Kidney capillary endothelial cell (primary cell): ENCODE data around the gene MBD3L3.
"Not testable (repeated sequence)": the region's sequence is repeated elsewhere in the genome, so short reads cannot be mapped to it uniquely, and the experiment has no call there.

ENCODE experiments used
- DNase-seq: peaks from one replicate; pipeline ENCODE4 v3.0.0-alpha.2; 2018; ENCODE audit warnings: low spot score

MBD3L3 gene

DNA sequence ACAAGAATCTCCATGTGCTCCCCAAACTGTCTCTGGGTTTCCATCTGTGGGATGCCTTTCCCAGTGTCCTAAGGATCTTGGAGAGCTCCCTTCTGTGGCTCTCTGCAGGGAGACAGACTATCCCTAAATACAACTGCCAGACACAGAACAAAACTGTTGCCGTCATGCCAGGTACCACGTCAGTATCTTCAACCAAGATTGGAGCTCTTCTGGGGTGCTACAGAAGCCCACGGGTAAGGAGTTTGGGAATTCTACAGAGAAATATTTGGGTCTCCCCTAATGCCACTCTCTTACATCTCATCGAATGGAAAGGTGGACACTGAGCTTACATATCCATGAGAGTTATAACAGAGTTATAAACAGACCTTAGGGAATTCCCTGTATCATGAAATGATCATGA is 4.9 kb upstream of the MBD3L3 start:
- no peak for DNase-seq

DNA sequence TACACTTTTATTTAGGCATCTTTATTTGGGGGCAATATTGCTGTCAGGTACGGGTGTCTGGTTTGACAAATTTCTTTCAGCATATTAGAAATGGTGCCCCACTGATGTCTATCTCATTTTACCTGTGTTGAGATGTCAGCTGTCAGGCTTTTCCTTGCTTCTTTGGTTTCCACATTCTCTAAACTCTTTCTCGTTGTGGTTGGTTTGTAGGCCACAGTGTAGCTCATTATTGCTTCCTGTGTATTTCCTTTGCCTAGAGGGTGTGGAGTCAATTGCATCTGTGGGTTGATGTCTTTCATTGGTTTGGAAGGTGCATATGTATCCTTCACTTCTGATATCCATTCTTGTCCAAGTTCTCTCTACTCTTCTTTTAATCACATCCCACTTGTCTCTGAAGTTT is 1.5 kb upstream of the MBD3L3 start:
- DNase-seq = not testable (repeated sequence)

DNA sequence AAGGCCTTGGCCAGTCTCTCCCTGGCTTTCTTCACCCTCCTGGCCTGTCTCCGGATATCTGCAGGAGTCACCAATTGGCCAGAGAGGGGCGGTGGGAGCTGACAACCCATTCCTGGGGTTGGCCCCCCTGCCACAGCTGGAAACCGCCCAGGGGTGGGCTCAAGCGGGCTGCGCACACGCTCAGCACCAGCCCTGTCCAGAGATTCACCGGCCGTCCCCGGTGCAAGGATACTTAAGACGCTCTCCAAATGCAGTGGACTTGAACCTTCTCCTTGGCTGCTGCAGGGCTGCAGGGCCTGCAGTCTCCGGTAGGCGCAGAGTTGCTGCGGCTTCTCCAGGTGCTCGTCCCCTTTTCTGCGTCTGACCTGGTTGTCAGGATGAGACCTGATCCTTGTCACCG is 2.1 kb downstream of the MBD3L3 start:
- DNase-seq = not testable (repeated sequence)

DNA sequence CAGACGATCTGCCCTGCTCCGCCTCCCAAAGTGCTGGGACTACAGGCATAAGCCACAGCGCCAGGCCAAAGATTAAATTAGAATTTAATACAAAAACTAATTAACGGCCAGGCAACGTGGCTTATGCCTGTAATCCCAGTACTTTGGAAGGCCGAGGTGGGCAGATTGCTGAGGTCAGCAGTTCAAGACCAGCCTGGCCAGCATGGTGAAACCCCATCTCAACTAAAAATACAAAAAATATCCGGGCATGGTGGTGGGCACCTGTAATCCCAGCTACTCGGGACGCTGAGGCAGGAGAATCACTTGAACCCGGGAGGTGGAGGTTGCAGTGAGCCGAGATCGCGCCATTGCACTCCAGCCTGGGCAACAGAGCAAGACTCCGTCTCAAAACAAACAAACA is 2.8 kb downstream of the MBD3L3 start:
- DNase-seq = not testable (repeated sequence)

DNA sequence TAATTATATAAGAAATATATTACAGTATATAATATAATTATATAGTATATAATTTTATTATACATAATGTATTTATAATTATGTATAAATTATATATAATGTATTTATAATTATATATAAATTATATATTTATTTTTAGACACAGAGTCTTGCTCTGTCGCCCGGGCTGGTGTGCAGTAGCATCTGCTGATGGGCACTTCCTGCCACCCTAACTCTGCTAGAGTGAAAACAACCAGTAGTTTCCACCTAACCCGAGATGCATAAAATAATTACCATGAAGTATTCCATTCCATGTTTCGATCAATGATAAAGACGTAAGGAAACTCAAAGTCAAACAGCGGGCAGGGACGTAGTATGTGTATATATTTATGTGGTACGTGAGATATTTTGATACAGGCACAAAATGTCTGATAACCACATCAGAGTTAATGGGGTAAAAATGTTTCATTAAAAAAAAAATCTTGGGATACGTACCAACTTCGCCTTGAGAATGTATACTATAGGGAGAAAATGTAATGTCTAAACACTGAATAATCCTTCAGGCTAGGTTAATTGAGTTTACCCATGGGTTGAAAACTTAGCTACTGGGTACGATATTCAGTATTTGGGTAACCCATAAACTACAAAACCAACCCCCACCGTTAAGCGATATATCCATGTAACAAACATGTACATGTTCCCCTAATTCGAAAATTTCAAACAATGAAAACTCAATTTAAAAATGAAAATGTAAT is 3.7 kb downstream of the MBD3L3 start:
- DNase-seq = not testable (repeated sequence)

DNA sequence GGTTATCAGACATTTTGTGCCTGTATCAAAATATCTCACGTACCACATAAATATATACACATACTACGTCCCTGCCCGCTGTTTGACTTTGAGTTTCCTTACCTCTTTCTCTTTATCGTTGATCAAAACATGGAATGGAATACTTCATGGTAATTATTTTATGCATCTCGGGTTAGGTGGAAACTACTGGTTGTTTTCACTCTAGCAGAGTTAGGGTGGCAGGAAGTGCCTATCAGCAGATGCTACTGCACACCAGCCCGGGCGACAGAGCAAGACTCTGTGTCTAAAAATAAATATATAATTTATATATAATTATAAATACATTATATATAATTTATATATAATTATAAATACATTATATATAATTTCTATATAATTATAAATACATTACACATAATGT is 5.6 kb downstream of the MBD3L3 start:
- not testable (repeated sequence) for DNase-seq

DNA sequence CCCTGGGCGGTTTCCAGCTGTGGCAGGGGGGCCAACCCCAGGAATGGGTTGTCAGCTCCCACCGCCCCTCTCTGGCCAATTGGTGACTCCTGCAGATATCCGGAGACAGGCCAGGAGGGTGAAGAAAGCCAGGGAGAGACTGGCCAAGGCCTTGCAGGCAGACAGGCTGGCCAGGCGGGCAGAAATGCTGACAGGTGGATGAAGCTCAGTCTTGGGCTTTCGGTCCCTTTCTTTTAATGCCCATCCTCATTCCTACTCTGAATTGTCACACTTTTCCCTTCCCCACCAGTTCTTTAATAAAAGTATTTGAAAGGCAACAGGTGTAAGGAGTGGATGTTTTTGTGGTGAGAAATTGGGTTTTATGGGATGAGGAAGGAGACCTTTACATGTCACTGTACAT is 7.1 kb downstream of the MBD3L3 start:
- not testable (repeated sequence) for DNase-seq

DNA sequence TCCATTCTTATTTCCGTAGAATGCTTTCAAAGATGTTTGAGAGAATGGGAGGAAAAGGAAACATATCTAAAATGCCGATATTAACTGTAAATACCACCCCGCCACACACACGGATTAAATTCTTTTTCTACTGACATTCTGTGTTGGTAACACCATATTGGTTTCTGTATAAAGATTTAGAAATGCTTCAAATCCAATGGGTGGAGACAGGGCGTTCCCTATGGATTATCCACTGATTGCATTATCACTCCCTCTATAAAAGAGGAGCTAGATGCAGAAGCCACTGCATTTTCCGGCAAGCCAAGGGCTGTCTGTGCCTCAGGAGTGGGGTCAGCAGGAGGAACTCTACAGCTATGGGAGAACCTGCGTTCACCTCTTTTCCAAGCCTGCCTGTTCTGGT is 9.5 kb downstream of the MBD3L3 start, which contains the start of gene MBD3L2:
TSS of gene MBD3L2 (plus strand) at position 301 of the 400 bp plus-strand sequence. CDS start at position 354, 53 bp downstream.
- DNase-seq = not testable (repeated sequence)

DNA sequence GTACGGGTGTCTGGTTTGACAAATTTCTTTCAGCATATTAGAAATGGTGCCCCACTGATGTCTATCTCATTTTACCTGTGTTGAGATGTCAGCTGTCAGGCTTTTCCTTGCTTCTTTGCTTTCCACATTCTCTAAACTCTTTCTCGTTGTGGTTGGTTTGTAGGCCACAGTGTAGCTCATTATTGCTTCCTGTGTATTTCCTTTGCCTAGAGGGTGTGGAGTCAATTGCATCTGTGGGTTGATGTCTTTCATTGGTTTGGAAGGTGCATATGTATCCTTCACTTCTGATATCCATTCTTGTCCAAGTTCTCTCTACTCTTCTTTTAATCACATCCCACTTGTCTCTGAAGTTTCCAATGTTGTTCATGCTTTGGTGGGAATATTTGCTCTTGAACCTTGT is 16.9 kb downstream of the MBD3L3 start:
- not testable (repeated sequence) for DNase-seq

DNA sequence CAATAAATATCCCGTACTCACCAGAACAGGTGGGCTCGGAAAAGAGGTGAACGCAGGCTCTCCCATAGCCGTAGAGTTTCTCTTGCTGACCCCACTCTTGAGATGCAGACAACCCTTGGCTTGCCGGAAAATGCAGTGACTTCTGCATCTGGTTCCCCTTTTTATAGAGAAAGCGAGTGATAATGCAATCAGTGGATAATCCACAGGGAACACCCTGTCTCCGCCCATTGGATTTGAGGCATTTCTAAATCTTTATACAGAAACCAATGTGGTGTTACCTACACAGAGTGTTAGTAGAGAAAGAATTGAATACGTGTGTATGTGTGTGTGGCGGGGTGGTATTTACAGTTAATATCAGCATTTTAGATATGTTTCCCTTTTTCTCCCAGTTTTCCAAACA is 18.4 kb downstream of the MBD3L3 start, which contains the start of gene MBD3L4:
TSS of gene MBD3L4 (minus strand) at position 101 of the 400 bp plus-strand sequence. CDS start at position 66, 35 bp downstream.
- not testable (repeated sequence) for DNase-seq

DNA sequence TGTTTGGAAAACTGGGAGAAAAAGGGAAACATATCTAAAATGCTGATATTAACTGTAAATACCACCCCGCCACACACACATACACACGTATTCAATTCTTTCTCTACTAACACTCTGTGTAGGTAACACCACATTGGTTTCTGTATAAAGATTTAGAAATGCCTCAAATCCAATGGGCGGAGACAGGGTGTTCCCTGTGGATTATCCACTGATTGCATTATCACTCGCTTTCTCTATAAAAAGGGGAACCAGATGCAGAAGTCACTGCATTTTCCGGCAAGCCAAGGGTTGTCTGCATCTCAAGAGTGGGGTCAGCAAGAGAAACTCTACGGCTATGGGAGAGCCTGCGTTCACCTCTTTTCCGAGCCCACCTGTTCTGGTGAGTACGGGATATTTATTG is 28.2 kb downstream of the MBD3L3 start, which contains the start of gene MBD3L5:
TSS of gene MBD3L5 (plus strand) at position 301 of the 400 bp plus-strand sequence. CDS start at position 335, 34 bp downstream.
- not testable (repeated sequence) for DNase-seq

DNA sequence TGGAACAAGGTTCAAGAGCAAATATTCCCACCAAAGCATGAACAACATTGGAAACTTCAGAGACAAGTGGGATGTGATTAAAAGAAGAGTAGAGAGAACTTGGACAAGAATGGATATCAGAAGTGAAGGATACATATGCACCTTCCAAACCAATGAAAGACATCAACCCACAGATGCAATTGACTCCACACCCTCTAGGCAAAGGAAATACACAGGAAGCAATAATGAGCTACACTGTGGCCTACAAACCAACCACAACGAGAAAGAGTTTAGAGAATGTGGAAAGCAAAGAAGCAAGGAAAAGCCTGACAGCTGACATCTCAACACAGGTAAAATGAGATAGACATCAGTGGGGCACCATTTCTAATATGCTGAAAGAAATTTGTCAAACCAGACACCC is 29.7 kb downstream of the MBD3L3 start:
- not testable (repeated sequence) for DNase-seq

DNA sequence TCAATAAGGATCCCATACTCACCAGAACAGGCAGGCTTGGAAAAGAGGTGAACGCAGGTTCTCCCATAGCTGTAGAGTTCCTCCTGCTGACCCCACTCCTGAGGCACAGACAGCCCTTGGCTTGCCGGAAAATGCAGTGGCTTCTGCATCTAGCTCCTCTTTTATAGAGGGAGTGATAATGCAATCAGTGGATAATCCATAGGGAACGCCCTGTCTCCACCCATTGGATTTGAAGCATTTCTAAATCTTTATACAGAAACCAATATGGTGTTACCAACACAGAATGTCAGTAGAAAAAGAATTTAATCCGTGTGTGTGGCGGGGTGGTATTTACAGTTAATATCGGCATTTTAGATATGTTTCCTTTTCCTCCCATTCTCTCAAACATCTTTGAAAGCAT is 37.1 kb downstream of the MBD3L3 start, which contains the start of gene MBD3L2B:
TSS of gene MBD3L2B (minus strand) at position 101 of the 400 bp plus-strand sequence. CDS start at position 67, 34 bp downstream.
- DNase-seq = not testable (repeated sequence)

DNA sequence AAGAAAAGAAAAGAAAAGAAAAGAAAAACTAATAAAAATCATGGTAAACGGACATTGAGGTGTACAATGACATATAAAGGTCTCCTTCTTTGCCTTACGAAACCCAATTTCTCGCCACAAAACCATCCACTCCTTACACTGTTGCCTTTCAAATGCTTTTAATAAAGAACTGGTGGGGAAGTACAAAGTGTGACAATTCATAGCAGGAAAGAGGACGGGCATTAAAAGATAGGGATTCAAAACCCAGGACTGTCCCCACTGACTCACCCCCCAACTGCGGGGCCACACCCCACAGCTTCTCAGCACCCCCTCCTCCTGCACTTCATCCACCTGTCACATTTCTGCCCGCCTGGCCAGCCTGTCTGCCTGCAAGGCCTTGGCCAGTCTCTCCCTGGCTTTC is 39.6 kb downstream of the MBD3L3 start:
- DNase-seq = no peak

DNA sequence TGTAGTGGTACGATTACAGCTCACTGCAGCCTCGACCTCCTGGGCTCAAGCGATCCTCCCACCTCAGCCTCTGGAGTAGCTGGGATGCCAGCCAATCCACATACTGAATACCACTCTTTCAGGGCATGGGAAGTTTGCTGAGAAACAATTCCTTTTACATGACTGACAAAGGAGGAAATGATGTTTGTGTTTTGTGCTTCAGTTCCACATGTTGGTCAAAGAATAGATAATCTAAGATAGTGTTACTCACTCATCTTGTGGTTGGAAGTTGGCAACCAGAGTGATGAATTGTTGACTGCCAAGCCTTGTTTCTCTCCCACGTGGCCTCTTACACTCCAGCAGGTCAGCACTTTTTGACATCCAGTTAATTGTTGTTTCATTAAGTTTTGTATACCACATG is 44.8 kb downstream of the MBD3L3 start:
- DNase-seq = no peak

DNA sequence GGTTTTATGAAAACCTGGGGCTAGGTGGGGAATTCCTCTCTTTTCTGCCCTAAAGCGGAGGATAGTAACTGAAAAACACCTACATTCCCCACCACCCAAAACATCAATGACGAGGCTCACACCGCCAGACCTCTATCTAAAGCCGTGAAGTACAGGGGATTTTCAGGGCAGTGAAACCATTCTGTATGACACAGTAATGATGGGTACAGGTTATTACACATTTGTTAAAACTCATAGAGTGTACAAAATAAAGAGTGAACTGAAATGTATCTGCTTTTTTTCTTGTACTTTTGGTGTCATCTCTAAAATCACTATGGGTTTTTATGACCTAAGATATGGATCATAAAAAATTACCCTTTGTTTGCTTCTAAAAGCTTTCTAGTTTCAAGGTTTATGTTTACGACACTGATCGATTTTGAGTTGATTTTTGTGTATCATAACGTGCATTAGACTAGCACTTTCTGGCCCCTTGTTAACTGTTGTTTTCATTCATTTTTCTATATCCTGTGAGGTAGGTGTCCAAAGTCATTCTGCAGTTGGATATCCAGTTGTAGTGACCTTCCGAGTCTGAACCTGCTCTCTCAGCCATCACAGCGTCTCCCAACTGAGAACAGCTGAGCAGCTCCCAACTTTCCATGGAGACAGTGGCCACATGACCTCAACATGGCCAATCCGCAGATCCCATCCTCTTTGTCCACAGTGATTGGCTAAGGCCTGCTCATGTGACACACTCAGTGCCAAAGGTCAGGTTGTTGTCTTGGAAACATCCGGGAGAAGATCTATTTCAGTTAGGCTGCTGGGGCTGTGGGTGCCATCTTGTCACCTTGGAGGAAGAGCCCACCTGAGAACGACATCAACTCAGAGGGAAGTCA is 47.5 kb downstream of the MBD3L3 start:
- DNase-seq = no peak

DNA sequence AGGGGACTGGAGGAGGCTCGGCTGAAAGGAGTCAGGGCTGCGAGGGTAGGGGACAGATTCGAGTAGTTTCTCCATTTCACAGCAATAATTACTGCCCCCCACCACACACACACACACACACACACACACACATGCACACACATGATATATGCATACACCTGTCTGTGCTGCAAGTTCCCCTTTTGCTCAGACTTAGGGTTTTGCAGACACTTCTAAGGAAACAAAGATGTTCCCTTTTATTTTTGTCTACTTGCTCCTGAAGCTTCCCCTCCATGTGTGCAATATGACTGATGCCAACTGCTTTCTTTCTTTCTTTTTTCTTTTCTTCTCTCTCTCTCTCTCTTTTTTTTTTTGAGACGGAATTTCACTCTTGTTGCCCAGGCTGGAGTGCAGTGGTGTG is 50.6 kb downstream of the MBD3L3 start:
- no peak for DNase-seq
